ENCODE data around the gene STX4. TPM values are rescaled to one million over a fixed set of nuclear protein-coding genes. Genes with fewer than 3 reads are reported as not detected.
A peak's percentile ranks its signal among the peaks of the same experiment; 100 is the strongest.

Gene STX4
- total RNA-seq, 4 donors from 2014 or later = 19.0 to 35.9 (median 25.1) TPM

DNA sequence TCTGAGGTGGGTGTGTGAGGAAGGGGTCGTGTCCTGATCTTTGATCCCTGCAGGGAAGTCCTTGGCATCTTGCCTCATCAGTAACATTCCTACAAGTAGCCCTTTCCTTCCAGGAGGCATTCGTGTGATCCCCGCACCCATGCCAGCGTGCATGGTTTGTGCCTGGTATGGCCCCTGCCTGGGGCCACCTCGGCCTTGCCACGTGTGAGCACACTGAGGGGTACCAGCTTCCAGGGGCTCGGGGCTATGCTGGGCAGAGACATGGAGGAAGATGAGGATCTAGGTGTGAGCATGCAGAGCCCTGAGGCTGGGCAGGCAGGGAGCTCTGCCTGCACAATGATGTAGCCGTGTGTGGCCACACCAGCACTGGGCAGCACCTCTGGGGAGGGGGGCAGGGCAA, 42.3 kb upstream of the STX4 start:
- Histone ChIP-seq H3K9me3 (no peaks in the 10 kb centered on the region), H3K36me3 (peaks cover 0 to 16% (median 0%) of the 10 kb centered on the region in 3 donors), H3K4me1 (peaks cover 0 to 3% (median under 1%) of the 10 kb centered on the region in 3 donors), H3K4me3 (no peak overlapping the region), H3K27ac (no peak overlapping the region), H3K27me3 (no peaks in the 10 kb centered on the region)
- DNase-seq = no peak
- no peak for TF ChIP-seq POLR2A (IDR thresholded peaks at IDR 0.05)
- no peak for TF ChIP-seq CTCF (IDR thresholded peaks at IDR 0.05)
- WGBS, 2 donors = 17% methylated on average over 1 of the region's 8 CpGs; no CpG with 5 or more reads in 1 of the 2 donors
- intact Hi-C loops (cut with DNase I) = no loop called here

GRCh38 chr16:30992276-30992780, 41.0 kb upstream of the STX4 start:
- Histone ChIP-seq H3K36me3 (peaks cover 0 to 13% (median 0%) of the 10 kb centered on the region in 3 donors), H3K27me3 (no peaks in the 10 kb centered on the region), H3K4me3 (no peak overlapping the region), H3K27ac (no peak overlapping the region), H3K4me1 (peaks cover 6 to 14% (median 7%) of the 10 kb centered on the region in 3 donors), H3K9me3 (no peaks in the 10 kb centered on the region)
- TF ChIP-seq CTCF (IDR thresholded peaks at IDR 0.05) = no peak
- no peak for TF ChIP-seq POLR2A (IDR thresholded peaks at IDR 0.05)
- 82 to 94% methylated on average over 3 of the region's 21 CpGs for WGBS, 2 donors
- intact Hi-C loops (cut with DNase I) = no loop called here
- DNase-seq = no peak

DNA sequence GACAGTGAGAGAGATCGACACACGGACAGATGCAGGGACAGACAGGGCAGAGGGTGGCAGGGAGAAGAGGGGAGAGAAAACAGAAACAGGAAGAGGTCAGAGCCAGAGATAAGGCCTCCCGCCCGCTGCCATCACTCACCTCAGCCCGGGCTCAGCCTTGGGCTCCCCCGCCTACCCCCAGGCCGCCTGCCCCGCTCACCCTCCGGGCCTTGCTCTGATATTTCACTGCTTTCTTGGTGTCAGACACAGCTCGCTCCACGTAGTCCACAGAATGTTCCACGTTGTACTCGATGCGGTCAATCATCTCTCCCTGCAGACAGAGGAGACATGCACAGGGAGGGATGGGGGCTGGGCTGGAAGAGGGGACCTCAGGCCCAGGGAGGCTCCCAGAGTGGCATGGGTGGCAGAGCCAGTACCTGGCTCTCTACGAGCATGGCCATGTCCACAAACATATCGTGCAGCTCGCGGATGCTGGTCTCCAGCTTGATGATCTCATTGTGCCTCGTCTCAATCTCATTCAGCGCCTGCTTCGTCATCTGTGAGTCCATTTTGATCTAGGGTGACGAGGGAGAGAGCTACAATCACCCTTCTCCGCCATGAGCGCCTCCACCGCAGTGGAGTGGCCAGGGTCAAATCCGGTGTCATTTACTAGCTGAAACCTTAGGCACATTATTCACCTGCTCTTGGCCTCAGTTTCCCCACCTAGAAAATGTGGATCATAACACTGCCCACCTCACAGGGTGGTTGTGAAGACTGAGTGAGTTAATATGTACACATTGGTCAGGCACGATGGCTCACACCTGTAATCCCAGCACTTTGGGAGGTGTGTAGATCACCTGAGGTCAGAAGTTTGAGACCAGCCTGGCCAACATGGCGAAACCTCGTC, 40.2 kb upstream of the STX4 start:
- Histone ChIP-seq H3K9me3 (no peaks in the 10 kb centered on the region), H3K4me3 (no peak overlapping the region), H3K27ac (no peak overlapping the region), H3K36me3 (peaks cover 0 to 4% (median 0%) of the 10 kb centered on the region in 3 donors), H3K4me1 (peaks cover 14 to 22% (median 15%) of the 10 kb centered on the region in 3 donors), H3K27me3 (no peaks in the 10 kb centered on the region)
- no peak for DNase-seq
- WGBS, 2 donors = 72 to 78% methylated on average over 21 of the region's 29 CpGs
- TF ChIP-seq POLR2A (IDR thresholded peaks at IDR 0.05) = no peak
- no peak for TF ChIP-seq CTCF (IDR thresholded peaks at IDR 0.05)
- intact Hi-C loops (cut with DNase I) = no loop called here

GRCh38 chr16:30995927-30996323, 37.4 kb upstream of the STX4 start:
- H3K27me3 ChIP-seq = no peaks in the 10 kb centered on the region
- no peaks in the 10 kb centered on the region for H3K9me3 ChIP-seq
- 65 to 71% methylated on average over 11 of the region's 11 CpGs for WGBS, 2 donors
- no peak for DNase-seq
- H3K36me3 ChIP-seq = no peaks in the 10 kb centered on the region
- H3K4me3 ChIP-seq = peak overlapping the region in 2 of 4 donors; percentile 59 to 83
- TF ChIP-seq CTCF (IDR thresholded peaks at IDR 0.05) = no peak
- no peak for TF ChIP-seq POLR2A (IDR thresholded peaks at IDR 0.05)
- peaks cover 16 to 47% (median 26%) of the 10 kb centered on the region in 3 donors for H3K4me1 ChIP-seq
- H3K27ac ChIP-seq = peak overlapping the region; percentile 76 to 94 (median 84)
- intact Hi-C loops (cut with DNase I) = loop anchor here (5.0 kb wide), 1 partner anchor 41 kb away; no protein-coding TSS in a partner anchor

Data from esophagus squamous epithelium (tissue), 5 donors.